GM19324 (cell line): ENCODE data around the gene IL17A.

Experiments used
- ATAC-seq: cut with Tn5 transposase; IDR thresholded peaks from one replicate; pipeline ENCODE4 v1.9.1; 2021; ENCODE audit warnings: mild to moderate bottlenecking, moderate library complexity; ENCODE audit not compliant: unreplicated experiment, low FRiP score

The IL17A gene

DNA sequence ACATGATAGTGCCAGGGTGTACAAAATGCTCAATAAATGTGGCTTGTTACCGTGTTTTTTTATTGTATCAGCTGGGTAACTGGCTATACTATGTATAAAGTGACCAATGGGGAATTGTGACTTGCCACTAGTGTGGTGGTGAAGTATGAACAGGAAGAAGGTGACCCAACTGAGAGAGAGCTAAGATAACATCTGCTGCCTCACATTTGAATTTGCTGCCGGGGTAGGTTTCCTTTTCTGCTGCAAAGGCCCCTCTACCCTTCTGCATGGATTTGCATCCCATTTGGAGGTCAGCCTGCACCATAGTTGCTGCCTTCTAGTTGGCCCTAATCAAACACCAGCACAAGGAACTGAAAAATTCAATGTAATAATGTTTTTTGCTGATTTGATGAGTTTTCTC is 24.1 kb downstream of the IL17A start:
- ATAC-seq: no peak

- no peak for ATAC-seq
These were observed 27.0 kb downstream of the IL17A start for GRCh38 chr6:52213127-52213526.

GRCh38 chr6:52215787-52216186 is 29.6 kb downstream of the IL17A start:
- ATAC-seq: no peak

- no peak for ATAC-seq
These were observed 30.9 kb downstream of the IL17A start for GRCh38 chr6:52216932-52217575.

GRCh38 chr6:52217761-52218160 is 31.6 kb downstream of the IL17A start:
- ATAC-seq: no peak

- no peak for ATAC-seq
These were observed 35.1 kb downstream of the IL17A start for GRCh38 chr6:52221302-52221701.

DNA sequence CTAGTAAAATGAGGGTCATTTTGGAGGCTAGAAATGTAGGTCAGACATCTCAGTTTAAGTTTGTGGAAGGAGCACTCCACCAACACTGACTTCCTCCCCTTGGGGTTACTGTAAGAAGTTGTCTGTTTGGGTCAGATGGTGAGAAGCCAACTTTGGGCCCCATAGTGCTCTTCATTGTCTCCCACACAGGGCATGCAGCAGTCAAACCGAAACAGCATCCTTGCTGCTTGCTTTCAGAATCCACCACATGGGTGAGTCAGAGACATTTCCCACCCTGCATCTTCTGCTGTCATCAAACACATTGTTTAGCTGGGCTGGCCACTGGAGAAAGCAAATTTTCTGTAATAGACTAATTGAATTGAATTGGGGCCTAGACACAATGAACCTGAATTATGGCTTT is 41.3 kb downstream of the IL17A start:
- peak; percentile 94 for ATAC-seq

GRCh38 chr6:52230685-52231084 is 44.5 kb downstream of the IL17A start:
- ATAC-seq: no peak

GRCh38 chr6:52231406-52232127 is 45.4 kb downstream of the IL17A start:
- ATAC-seq: no peak

DNA sequence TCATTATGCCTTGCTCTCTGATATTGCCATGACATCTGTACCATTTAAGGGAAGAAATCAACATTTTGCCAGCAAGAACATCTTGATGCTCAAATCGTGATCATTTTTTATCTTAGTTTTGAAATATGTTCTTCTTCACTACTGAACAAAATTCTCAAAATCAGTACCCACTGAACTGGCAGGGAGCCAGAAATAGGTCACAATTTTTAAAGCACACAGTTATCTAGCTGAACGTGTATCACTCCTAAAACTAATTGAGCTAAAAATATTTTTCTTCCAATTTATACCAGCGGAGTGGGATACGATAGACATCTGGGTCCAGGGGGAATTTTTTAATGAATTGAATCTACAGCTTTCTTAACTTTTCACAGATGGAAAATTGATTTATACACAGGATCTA is 46.8 kb downstream of the IL17A start:
- ATAC-seq: no peak

DNA sequence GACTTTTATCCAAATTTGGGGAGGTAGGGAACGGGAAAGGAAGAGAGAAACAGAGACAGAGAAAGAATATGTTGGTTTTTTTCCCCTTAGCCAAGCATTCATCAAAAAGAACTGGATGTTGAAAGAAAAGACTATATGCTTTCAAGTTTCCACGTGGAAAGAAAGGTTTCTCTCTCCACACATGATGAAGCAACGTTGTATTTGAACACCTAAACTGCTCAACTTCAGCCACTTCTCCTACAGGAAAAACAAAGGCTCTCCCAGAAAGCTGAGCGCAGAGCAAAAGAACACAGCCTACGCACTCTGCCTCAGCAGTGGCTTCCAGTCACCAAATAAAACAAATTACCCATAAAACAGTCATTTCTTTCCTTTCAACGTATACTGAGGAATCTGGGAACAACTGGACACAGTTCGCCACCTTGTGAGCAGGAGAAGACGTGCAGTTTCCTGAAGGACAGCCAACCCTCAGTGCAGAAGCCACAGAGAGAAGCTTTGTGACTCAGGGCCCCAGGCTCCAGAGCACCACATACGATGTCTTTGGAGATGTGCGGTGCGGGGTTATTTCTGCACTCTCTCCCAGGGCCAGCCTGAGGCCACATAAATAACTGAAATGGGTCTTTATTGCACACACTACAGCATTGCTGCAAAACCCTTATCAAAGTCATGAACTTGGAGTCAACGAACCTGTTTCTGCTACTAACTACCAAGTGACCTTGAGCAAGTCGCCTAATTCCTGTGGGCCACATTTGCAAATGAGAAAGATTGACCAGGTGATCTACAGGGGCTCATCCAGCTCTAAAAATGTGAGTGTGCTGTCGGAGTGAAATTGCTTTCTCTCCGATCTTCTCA is 48.0 kb downstream of the IL17A start:
- ATAC-seq: no peak
